Stromal cell of bone marrow (primary cell): ENCODE results near the gene METRNL.

Experiments used
- DNase-seq: peaks from one replicate; pipeline ENCODE4 v3.0.0-alpha.2; 2012; ENCODE audit warnings: low read depth

Gene METRNL

DNA sequence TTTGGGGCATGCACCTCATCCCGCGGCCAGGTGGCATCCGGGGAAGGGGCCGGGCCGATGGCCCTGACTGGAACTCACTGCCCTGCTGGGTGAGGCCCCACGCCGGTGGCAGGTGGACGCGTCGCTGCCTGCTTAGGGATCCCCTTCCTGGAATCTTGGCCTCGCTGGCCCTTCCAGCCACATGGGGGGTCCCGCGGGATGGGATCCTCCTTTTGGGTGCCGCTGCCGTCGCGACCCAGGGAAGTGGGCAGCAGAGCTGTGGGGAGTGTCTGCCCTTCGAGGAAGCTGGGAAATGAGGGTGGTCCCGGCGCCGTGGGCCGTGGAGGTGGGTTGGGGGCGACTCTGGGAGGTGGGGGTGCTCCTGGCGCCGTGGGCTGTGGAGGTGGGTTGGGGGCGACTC lies 12.8 kb downstream of the METRNL start:
- DNase-seq: no peak

DNA sequence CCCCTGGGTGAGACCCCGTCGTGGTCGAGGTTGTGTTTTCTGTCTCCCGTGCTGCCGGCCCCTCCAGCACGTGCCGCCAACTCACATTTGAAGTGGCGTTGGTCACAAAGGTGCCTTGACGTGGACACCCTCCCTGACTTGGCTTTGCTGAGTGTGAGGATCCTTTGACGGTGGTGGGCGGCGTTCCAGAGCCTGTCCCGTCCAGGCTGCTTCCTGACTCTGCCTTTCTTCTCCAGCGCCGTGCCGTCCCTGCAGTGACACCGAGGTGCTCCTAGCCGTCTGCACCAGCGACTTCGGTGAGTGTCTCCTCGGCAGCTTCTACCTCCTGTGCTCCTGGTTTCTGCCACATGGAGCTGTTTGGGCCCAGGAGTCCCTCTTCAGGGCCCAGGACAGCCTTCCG lies 13.5 kb downstream of the METRNL start:
- DNase-seq: no peak

DNA sequence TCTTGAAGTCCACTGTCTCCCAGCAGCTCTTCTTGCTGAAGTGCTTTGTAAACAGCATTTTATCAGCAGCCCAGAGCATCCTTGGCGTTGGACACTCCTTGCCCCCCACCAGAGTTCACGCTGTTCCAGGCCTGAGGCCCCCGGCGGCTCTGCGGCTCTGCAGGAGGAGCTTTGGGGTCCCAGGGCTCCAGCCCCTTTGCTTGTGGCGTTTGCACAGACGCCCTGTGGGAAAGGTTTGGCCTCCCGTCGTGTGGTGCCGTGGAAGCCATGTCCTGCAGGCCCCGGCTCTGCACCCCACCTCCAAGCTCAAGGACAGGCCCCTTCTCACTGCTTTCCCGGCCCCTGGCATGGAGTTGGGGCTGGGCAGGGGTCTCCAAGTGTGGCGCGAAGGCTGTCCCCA lies 14.1 kb downstream of the METRNL start:
- no peak for DNase-seq

DNA sequence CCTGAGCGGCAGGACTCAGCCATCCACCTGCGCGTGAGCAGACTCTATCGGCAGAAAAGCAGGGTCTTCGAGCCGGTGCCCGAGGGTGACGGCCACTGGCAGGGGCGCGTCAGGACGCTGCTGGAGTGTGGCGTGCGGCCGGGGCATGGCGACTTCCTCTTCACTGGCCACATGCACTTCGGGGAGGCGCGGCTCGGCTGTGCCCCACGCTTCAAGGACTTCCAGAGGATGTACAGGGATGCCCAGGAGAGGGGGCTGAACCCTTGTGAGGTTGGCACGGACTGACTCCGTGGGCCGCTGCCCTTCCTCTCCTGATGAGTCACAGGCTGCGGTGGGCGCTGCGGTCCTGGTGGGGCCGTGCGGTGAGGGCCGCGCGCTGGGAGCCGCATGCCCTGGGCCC lies 14.9 kb downstream of the METRNL start:
- no peak for DNase-seq

DNA sequence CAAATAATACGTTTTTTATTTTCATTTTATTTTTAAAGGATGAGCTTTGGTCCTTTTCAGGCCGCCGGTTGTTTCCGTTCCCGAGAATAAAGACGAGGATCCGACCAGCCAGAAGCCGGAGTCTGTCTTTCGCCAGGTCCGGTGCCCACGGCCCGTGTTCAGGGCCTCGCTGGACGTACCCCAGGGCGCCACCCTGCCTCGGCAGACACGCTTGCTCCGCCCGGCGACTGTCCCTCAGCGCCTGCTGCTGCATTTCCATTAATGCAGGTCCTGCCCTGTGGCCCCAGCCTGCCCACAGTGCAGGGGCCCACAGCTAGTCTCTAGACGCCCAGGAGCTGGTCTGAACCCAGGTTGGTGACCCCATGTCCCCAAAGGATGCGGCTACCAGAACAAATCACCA lies 15.6 kb downstream of the METRNL start:
- no peak for DNase-seq

DNA sequence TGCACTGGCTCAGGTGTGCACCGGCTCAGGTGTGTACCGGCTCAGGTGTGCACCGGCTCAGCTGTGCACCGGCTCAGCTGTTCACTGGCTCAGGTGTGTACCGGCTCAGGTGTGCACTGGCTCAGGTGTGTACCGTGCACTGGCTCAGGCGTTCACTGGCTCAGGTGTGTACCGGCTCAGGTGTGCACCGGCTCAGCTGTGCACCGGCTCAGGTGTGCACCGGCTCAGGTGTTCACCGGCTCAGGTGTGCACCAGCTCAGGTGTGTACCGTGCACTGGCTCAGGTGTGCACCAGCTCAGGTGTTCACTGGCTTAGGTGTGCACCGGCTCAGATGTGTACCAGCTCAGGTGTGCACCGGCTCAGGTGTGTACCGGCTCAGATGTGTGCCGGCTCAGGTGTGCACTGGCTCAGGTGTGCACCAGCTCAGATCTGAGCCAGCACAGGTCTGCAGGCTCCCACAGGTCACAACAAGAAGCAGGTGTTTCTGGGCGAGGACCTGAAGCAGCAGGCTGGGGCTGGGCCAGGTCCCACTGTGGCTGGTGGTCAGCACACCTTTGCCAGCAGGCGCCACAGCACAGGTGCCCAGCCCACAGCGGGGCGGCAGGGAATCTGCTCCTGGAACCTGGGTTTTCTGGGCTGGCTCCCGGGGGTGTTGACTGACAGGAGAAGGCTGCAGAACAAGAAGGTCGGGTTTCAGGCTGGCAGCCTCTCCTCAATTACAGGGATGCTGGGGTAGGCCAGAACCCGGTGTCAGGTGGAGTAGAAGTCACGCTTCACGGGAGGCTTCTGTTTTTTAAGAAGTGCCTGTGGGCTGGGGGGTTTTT lies 17.2 kb downstream of the METRNL start:
- DNase-seq: no peak

DNA sequence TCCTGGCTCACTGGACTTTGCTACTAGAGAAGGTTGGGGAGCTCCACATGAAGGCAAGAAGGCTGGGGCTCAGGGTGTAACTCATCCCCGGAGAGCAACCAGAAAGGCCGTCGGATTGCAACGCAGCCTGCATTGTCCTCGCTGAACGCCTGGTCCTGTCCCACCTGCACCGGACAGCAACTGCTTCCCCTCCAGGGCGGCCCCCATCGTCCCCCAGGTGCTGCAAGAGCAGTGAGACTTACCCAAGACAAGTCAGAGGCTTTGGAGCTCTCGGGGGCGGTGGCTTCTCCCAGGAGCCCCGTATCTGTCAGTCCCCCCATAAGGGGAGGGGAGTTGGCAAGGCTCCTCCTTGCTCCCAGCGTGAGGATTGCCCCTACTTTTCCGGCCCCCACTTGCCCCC lies 18.4 kb downstream of the METRNL start:
- no peak for DNase-seq

DNA sequence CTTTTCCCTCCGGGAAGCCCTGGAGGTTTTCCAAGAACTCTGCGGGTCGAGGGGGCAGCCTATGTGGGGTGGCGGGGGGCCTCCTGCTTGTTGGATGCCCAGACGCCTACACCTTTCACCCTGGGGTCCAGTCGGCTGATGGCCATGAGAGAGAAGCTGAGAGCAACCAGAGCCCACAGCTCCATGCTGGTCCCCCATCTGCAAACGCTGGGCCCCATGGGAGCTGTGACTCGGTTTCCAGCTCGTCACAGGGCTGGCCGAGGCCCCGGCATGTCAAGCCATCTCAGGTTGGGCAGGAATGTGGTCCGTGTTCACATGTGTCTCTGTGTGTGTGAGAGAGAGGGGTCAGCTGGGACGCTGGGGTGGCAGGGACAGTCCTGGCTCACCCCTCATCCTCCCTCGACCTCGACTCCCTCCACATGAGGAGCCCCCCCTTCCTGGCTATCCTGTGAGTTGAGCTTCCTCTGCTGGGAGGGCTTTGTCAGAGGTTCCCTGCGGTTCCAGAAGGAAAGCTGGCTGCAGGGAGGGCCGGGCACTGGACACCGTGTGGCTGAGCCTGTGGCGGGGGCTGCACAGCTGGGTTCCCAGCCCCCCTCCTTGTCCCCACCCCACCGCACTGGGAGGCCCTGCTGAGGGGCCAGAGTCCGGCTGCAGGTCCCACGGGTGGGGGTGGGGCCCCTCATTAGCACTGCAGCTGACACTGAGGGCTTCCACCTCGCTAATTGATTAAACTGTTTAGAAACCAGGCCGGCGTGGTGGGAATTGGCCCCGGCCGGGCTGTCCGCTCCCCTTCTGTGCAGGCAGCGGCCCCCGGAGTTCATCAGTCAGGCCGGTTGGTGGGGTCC lies 19.1 kb downstream of the METRNL start:
- no peak for DNase-seq

DNA sequence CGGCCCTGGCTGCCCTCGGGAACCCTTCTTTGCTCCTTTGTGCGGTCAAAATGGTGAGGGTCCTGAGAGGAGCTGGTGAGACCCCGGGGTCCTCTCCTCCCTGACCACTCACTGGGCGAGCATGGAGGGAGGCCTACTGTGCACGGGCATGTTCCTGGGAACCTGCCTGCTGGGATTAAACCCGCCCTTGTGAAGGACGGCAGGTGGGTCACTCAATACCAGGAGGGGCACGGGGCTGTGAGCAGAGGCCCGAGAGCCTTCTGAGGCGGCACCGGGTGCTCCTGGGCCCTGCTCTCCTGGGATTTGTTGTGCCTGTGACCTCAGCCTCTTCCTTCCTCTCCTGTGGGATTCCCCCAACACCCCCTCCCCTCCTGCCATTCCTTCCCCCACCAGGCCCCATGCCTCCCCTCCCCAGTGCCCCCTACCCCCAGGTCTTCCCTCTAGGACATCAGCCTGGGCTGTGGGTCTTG lies 19.7 kb downstream of the METRNL start:
- DNase-seq: no peak

DNA sequence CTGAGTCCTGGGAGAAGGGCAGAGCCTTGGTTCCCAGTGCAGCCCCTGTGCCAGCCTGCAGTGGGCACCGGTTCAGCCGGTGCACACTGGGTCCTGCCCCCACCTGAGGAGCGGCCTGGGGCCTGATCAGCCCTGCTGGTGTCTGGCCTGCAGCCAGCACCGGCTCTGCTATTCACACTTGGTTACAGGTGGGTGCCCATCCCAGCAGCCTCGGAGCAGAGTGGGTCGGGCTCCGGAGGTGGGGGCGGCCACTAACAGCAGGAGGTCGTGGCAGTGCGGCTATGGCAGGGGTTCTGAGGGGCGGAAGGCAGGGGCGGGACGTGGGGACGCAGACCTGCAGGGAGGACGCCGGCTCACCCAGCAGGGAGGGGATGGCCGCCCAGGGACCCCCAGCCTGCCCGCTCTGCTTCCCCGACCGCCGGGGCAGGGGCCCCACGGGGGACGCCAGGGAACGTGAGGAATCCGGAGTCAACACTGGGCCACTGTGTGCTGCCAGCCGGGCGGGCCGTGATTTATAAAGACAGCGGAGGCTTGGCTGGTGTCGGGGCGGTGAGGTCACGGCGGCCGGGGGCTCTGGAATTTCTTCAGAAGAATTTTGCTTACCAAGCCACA lies 20.3 kb downstream of the METRNL start:
- DNase-seq: no peak

DNA sequence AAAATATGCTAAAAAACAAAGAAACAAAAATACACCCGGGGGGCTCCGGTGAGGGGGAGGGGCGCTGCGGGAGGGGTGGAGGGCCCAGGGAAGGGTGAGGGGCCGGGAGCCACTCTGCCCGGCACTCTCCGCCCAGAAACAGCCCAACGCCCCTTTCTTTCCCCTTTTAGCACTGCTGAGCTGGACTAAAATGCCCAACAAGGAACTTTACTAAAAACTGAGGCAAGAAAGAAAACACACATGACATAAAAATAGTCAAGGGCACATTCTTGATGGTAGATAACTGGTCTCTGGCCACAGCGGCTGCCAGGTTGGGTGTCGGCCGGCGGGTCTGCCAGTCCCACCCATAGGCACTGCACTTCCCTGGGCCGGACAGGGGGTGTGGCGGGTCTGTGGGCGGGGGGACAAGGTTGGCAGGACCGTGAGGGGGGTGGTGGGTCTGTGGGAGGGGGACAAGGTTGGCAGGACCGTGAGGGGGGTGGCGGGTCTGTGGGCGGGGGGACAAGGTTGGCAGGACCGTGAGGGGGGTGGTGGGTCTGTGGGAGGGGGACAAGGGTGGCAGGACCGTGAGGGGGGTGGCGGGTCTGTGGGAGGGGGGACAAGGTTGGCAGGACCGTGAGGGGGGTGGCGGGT lies 20.9 kb downstream of the METRNL start:
- DNase-seq: no peak

DNA sequence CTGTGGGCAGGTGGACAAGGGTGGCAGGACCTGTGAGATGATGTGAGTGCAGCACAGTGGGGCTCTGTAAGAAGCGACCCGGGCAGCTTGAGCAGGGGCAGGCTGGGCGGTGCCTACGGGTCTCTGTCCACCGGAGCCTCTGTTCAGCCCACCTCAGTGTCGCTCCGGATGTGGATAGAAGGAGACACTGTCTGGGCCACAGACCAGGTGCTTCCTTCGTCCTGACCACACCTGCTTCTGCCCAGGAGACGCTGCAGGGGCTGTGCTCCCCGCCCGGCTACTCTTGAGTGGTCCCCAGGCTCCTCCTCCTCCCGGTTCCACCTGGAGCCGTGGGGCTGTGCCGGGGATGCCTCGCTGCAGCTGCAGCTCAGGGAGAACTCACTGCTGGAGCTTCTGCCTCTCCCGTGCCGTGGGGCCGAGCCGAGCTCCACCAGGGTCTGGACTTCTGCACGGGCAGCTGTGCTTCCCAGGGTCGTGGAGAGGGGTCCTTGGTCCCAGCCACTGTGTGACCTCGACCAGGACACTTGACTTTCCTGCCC lies 21.5 kb downstream of the METRNL start:
- DNase-seq: no peak

DNA sequence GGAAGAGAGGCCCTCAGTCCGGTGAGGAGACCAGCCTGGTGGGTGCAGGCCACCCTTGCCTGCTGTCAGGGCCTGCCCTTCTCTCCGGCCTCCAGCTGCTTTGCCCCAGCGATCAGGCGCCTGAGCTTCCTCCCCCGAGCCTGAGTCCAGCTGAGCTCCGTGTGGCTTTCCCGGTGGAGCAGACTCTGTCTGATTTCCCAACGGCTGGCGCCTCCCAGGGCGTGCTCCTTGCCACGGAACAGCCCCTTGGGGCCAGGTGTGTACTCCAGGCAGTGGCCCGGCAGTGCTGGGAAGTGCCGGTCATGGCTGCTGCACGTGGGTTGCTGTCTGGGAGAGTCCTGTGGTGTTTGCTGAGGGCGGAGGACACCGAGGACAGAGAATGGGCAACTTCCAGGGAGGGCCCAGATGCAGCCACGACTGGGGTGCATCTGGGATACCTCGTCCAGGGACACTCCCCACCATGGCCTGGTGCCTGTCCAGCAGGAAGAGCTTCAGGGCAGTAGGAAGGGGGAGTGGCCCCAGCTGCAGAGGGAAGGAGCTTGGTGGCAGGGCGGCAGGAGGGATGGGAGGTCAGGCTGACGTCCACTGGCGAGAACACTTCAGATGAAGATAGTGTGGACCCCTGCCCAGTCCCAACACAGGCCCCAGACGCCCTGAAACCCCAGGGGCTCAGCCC lies 22.5 kb downstream of the METRNL start:
- DNase-seq: no peak

DNA sequence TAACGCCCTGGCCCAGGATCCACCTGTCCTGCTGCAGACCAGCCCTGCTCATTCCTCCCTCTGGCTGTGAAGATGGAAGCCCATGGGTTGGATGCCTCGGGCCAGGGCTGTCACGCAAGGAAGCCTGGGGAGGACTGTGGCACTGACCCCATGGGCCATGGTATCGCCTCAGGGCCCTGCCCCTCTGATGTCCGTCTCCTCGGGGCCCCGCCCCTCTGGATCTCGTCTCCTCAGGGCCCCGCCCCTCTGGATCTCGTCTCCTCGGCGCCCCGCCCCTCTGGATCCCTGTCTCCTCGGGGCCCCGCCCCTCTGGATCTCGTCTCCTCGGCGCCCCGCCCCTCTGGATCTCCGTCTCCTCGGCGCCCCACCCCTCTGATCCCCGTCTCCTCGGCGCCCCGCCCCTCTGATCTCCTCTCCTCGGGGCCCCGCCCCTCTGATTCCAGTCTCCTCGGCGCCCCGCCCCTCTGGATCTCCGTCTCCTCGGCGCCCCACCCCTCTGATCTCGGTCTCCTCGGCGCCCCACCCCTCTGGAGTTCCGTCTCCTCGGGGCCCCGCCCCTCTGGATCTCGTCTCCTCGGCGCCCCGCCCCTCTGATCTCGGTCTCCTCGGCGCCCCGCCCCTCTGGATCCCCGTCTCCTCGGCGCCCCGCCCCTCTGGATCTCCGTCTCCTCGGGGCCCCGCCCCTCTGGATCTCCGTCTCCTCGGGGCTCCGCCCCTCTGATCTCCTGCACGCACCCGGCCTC lies 24.0 kb downstream of the METRNL start:
- DNase-seq: no peak

DNA sequence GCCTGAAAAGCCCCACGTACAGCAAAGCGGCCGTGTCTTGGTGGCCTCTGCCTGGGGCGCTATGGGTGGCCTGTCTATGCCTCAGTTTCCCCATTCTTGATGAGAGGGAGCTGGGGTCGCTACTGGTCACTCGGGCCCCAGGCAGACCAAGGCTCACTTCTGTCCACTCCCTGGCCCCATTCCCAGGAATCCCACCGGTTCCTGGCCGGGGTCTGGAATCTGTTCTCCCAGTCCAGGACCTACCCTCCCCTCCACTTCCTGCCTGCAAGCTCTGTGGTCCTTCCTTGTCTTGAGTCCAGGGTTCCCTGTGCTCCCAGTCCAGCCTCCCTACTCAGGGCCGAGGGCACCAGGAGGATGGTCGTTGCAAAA lies 24.5 kb downstream of the METRNL start:
- DNase-seq: no peak

DNA sequence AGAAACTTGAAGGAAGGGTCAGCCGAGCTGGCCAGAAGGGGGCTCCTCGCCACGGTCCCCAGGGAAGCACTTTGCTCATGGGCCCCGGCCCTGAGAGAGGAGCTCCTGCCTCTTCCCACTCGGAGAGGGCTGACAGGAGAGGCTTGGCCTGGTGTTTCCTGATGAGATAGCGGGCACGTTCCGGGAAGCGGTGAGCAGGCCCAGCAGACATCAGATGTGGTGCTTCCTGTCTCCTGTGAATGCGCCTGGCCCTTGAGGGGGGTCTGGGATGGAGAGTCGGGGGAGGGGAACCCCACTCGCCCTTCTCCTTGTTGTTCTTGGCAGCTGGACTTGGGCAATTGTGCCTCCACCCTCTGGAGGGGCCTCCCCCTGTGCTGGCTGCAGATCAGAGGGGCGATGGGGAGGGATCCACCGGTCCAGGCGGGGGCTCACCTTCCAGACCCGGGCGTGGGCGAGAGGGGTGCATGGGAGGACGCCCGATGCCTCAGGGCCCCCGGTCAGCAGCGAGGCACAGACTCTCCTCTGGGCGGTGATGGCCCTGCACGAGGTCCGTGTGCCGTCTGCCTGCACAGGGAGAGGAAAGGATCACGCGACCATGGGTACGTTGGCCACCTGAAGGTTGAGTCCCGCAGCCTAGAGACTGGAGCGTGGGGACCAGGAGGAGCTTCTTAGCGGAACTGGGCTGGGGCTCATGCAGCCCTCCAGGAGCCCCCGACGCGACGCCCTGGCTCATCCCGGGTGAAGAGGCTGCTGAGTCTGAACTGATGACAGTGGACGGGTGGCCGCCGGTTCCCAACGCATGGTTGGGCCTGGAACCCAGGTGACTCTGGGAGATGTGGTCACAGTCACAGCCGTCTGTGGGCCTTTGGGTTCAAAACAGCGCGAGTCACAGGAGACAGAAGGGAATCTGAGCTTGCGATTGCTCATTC lies 25.4 kb downstream of the METRNL start:
- DNase-seq: no peak

DNA sequence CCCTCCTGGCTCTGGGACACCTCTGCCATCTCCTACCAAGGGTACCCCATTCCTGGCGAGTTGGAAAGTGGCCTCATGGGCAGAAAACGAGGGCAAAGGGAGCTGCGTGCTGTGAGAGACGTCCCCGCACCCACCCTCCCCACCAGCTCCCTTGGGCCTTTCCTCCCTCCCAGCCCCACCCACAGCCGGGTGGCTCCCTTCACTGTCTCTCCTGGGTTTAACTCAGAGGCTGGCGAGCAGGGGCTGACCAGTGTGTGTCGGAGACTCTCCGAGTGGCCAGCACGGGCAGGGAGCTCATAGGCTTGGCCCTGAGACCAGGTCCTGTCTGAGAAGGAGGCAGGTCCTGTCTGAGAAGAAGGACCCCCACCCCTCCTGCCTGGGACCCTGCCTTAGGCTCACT lies 26.1 kb downstream of the METRNL start:
- DNase-seq: no peak

DNA sequence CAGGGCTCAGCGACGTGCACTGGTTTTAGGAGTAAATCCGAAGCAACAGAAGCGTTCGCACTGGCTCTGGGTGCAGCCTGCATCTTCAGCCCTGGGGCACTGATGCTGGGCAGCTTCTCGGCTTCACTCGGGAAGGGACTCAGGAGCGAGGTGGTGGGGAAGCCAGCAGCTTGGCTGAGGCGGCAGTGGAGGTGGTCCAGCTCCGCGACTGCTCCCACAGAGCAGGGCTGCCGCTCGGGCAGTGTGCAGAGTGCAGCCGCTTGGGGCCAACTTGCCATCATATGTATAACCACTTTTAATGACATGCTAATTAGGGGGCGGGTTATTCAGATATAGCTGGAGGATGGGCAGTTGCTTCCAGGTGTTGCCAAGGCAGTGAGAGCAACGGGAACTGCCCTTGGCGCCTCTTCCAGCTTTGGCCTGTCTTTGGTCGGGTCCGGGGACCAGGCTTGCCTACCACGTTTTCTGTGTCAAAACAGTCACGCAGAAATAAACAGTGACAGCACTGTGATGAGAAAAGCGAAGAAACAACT lies 26.7 kb downstream of the METRNL start:
- no peak for DNase-seq

DNA sequence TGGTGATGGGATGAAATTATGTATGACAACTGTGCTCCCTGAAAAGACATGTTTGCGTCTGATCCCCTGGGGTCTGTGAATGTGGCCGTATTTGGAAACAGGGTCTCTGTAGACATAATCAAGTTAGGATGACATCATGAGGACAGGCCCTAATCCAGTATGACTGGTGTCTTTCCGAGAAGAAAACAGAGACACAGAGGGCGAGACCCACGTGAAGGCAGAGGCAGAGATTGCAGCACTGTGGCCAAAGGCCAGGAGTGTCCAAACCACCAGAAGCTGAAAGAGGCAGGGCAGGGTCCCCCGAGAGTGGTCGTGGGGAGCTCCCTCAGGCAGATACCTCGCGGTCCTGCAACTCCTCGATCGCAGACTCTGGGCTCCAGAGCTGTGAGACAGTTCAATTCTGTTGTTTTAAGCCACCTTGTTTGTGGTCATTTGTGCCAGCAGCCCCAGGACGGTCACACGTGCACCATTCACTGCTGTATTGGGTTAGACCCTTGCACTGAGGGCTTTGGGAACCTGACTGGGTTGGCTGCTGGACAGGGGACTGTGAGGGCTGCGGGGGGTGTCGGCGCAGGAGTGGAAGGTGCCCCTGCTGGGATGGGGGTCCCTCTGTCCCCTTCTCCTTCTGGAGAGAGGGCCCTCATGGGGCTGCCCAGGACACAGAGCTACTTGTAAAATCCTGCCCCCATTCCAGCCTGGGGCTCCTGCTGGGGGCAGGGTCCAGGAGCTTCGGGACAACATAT lies 27.7 kb downstream of the METRNL start:
- DNase-seq: no peak
